TTC549 (cell line): ENCODE results near the gene CUL1.

Source experiments
- FAIRE-seq: peaks from 2 replicates; lab custom pipeline; 2012; peaks lifted over from hg19 to GRCh38; lab: Jason Lieb, UNC

CUL1 gene

DNA sequence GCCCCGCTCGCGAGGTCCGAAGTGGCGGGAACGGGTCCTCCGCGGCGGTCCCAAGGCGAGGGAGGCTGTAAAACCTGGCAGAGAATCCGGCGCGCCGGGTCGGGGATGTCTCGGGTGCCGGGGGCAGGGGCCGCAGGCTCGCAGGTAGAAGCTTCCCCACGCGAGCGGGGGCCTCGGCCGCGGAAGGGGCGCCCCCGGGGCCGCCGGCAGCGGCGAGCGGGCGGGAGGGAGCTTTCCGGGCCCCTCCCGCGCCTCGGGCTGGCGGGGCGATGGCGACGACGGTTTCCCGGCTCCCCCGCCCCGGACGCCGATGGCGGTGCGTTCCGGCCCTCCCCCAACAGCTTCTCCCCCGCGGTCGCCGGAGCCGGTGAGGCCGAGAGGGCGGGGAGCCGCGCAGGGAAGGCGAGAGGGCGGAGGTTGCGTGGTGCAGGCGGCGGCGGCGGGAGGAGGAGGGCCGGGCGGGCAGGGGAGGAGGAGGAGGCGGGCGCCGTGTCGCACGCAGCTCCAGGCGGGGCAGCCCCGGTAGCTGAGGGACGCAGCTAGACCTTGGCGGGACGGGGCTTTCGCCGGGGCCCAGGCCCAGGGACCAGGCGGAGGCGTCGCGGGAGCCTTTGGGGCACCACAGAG, at the start of gene CUL1:
Gene CUL1, plus strand, starts transcription at position 507 of the 627 bp plus-strand sequence. CDS start 31,220 bp downstream, outside the sequence.
- no peak for FAIRE-seq

DNA sequence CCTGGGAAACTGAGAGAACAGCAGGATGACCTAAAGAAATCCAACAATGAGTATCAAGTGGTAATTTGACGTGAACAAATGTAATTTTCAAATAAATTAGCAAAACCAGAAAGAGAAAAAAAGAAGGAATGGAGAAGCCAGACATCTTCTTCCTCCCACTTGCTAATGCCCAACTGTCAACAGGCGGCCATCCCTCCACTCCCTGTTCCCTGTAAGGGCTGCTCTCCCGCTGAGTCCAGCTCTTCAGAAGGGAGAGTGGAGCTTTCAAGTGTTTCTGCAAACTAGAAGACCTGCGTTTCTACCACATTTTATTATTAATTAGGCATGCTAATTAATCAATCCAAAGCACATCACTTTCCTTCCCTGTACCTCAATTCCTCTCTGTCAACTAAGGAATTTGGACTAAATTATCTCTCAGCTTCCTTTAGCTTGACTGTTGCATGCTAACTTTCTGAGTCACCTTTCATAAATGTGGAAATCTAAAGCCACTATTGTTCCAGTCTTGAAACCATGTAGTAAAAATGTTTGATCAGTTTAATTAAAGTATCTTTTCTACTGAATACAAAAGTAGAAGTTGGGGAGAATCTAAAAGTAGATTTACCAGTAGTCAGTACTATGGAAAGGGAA, 48.4 kb upstream of the CUL1 start:
- FAIRE-seq: no peak

DNA sequence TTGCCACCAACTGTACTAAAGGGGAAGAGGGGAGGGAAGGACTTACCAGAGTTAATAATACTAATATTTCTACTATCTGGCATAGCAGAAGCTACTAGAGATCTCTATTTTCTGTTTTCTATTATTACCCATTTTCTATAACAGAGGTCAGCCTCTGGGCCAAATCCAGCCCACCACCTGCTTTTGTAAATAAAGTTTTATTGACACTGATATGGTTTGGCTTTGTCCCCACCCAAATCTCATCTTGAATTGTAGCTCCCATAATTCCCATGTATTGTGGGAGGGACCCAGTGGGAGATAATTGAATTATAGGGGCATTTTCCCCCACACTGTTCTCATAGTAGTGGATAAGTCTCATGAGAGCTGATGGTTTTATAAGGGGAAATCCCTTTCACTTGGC, 45.9 kb upstream of the CUL1 start:
- FAIRE-seq: no peak

GRCh38 chr7:148657929-148658328, 40.8 kb upstream of the CUL1 start:
- FAIRE-seq: no peak

- no peak for FAIRE-seq
These were observed 37.2 kb upstream of the CUL1 start for GRCh38 chr7:148661471-148661870.

DNA sequence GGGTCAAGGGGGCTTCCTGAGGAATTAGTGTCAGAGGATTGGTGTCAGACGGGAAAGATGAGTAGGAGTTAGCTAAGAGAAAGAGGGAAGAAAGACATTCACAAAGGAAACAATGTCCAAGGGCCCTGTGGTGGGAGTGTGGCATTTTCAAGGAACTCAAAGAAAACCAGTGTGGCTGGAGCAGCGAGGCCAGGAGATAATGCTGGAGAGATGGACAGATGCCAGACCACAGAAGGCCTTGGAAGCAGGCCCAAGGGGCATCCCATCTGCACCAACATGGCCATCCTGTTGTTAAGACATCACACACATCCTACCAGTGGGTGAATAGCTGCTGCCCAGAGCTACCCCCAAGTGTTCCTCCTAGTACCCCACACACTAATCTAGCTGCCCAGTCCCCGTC, 36.1 kb upstream of the CUL1 start:
- FAIRE-seq: no peak

DNA sequence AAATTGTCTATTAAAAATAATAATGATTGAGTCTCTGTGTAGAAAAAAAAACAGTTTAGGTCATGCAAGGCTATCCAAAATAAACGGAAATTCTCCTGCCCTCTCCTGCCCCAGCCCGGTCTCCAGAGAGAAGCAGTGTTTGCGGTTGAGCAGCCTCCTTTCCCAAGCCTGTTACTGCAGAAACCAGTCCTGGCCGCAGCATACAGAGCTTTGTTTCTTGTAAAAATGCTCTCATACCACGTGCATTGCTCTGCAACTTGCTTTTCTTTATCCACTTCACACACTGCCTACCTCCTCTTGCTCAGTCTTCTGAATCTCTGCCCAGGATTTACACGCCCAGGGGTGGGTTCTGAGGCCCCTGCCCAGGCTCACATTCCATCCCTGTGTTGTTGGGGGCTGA, 34.4 kb upstream of the CUL1 start:
- FAIRE-seq: no peak

GRCh38 chr7:148665221-148665620, 33.5 kb upstream of the CUL1 start:
- no peak for FAIRE-seq

- no peak for FAIRE-seq
These were observed 28.8 kb upstream of the CUL1 start for GRCh38 chr7:148669927-148670326.

DNA sequence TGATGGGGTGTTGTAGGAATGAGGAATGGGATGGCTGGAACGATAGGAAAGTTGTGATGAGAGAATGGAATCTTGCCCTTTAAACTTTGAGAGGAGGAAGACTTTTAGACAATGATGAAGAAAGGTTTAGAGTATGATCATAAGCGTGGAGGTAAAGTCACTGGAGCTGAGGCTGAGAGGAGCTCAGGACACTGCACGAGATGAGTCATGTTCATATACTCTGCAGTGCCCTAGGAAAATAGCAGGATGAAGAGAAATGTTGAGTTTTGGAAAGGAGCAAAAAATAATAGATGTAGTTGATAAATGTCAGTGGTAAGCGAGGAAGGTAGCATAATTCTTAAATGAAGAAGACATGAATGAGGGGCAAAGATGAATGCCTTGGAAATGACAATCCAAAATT, 28.3 kb upstream of the CUL1 start:
- no peak for FAIRE-seq

DNA sequence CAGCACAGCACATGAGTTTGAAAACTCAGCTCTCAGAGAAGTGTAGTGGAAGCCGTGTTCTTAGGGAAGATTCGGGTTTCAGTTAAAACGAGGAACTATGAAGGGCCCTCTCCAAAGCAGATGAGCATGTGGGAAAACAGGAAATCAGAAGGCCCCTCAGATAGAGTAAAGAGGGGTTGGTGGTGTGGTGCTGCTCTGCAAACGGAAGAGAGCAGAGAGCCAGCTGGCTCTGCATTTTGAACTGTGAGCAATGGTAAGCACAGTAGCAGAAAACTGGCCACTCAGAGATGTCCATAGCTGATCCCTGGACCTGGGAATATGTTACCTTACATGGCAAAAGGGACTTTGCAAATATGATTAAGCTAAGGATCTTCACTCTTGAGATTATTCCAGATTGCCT, 27.9 kb upstream of the CUL1 start:
- no peak for FAIRE-seq

- no peak for FAIRE-seq
These were observed 26.7 kb upstream of the CUL1 start for GRCh38 chr7:148672041-148672440.

DNA sequence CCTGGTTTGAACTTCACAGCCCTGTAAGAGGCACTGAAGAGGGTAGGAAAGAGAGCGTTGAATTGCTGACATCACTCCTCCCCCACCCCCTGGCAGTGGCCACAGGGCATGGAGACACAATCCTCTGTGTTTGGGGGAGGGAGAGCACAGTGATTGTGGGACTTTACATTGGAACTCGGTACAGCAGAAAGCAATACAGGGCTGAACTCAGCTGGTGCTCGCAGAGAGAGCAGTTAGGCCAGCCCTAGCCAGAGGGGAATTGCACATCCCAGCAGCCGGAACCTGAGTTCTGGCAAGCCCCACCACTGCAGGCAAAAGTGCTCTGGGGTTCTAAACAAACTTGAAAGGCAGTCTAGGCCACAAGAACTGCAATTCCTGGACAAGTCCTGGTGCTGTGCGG, 24.0 kb upstream of the CUL1 start:
- no peak for FAIRE-seq

- no peak for FAIRE-seq
These were observed 22.4 kb upstream of the CUL1 start for GRCh38 chr7:148676291-148676690.

- no peak for FAIRE-seq
These were observed 16.9 kb upstream of the CUL1 start for GRCh38 chr7:148681821-148682220.

- FAIRE-seq: no peak
These were observed 14.3 kb upstream of the CUL1 start for GRCh38 chr7:148684289-148684830.

GRCh38 chr7:148686312-148686937, 12.3 kb upstream of the CUL1 start:
- no peak for FAIRE-seq

GRCh38 chr7:148687555-148687954, 11.1 kb upstream of the CUL1 start:
- FAIRE-seq: no peak

GRCh38 chr7:148688526-148688925, 10.2 kb upstream of the CUL1 start:
- no peak for FAIRE-seq

- no peak for FAIRE-seq
These were observed 5.1 kb upstream of the CUL1 start for GRCh38 chr7:148693651-148694050.

DNA sequence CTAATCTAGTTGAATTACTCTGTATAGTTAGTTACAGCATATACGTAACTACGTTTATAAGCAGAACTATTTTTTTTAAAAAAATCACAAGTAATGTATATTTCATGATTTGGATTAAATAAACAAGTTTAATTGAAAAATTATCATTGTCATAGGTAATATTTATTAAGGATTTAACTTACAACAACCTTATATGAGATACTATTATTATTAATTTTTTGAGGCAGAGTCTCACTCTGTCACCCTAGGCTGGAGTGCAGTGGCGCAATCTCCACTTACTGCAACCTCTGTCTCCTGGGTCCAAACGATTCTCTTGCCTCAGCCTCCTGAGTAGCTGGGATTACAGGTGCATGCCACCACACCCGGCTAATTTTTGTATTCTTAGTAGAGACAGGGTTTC, 4.1 kb upstream of the CUL1 start:
- no peak for FAIRE-seq

DNA sequence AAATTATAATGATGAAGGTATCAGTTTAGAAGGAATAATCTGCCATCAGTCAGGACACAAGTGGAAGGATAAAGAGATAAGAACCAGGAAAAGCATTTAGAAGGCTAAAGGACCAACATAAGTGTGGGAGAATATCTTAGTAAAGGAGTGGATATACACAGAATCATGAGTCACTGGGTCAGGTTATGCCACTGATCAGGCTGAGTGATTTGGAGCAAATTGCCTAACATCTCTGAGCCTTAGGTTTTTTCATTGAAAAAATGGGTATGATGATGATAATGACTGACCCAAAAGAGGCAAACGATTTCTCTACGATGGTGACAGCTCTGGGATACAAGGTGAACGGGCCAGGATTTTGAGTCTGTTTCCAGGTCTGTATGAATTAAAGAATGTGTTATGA, 2.8 kb upstream of the CUL1 start:
- FAIRE-seq: no peak

- FAIRE-seq: no peak
These were observed 1.9 kb upstream of the CUL1 start for GRCh38 chr7:148696787-148697186.
